Nephron progenitor cell (in vitro differentiated cells): ENCODE results near the gene UTF1.

ENCODE experiments used
- DNase-seq: peaks from one replicate; pipeline ENCODE4 v3.0.0; 2021
- H3K27ac Mint-ChIP-seq: 2 replicates; pipeline ENCODE4 v1.8.0; 2021; ENCODE audit warnings: mild to moderate bottlenecking, moderate library complexity, mixed read lengths
- H3K27me3 Mint-ChIP-seq: 2 replicates; pipeline ENCODE4 v1.8.0; 2021; ENCODE audit warnings: mild to moderate bottlenecking, low read depth, mixed read lengths; ENCODE audit not compliant: poor library complexity
- H3K36me3 Mint-ChIP-seq: 2 replicates; pipeline ENCODE4 v1.8.0; 2021; ENCODE audit warnings: low read depth, mixed read lengths
- H3K4me1 Mint-ChIP-seq: 2 replicates; pipeline ENCODE4 v1.8.0; 2021; ENCODE audit warnings: mixed read lengths
- H3K4me3 Mint-ChIP-seq: 2 replicates; pipeline ENCODE4 v1.8.0; 2021; ENCODE audit warnings: mild to moderate bottlenecking, moderate library complexity, mixed read lengths
- H3K9me3 Mint-ChIP-seq: 2 replicates; pipeline ENCODE4 v1.8.0; 2021; ENCODE audit warnings: mild to moderate bottlenecking, moderate library complexity, mixed read lengths
- CTCF ChIP-seq: fragments of 200-600 bp; sonication (generic); IDR thresholded peaks from 2 replicates; pipeline ENCODE4 v1.5.0; 2021; ENCODE audit warnings: antibody characterized with exemption

Gene UTF1

GRCh38 chr10:133279326-133280226 lies 49.6 kb downstream of the UTF1 start:
- H3K27me3 Mint-ChIP-seq: peaks cover 13% of the 10 kb centered on the region
- DNase-seq: no peak
- peak overlapping the region; percentile 51 for H3K27ac Mint-ChIP-seq
- H3K4me1 Mint-ChIP-seq: peaks cover 35% of the 10 kb centered on the region
- peaks cover 19% of the 10 kb centered on the region for H3K36me3 Mint-ChIP-seq
- H3K9me3 Mint-ChIP-seq: no peaks in the 10 kb centered on the region
- TF ChIP-seq CTCF: no peak
- H3K4me3 Mint-ChIP-seq: no peak overlapping the region

- DNase-seq: no peak
- H3K4me3 Mint-ChIP-seq: no peak overlapping the region
- peaks cover 33% of the 10 kb centered on the region for H3K4me1 Mint-ChIP-seq
- peaks cover 9% of the 10 kb centered on the region for H3K27me3 Mint-ChIP-seq
- TF ChIP-seq CTCF: no peak
- no peaks in the 10 kb centered on the region for H3K9me3 Mint-ChIP-seq
- no peak overlapping the region for H3K27ac Mint-ChIP-seq
- H3K36me3 Mint-ChIP-seq: peaks cover 26% of the 10 kb centered on the region
These were observed 50.5 kb downstream of the UTF1 start for GRCh38 chr10:133280391-133281059.

DNA sequence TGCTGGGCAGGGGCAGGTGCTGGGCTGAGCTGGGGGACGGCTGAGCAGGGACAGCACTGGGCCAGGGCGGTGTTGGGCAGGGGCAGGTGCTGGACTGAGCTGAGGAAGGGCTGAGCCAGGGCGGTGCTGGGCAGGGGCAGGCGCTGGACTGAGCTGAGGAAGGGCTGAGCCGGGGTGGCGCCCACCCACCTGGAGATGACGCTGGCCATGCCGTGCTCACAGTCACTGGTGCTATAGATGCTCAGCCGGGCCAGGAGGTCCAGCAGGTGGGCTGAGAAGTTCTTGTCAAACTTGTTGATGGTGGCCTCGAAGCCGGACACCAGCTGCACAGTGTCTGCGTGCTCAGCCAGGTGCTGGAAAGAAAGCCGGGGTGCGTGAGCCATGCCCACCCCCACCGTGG lies 51.1 kb downstream of the UTF1 start:
- DNase-seq: no peak
- Mint-ChIP-seq H3K4me3 (no peak overlapping the region), H3K4me1 (peaks cover 27% of the 10 kb centered on the region), H3K27me3 (peaks cover 3% of the 10 kb centered on the region), H3K27ac (no peak overlapping the region), H3K9me3 (no peaks in the 10 kb centered on the region), H3K36me3 (peaks cover 32% of the 10 kb centered on the region)
- TF ChIP-seq CTCF: no peak
